Fibroblast of mammary gland (primary cell): Measurements from ENCODE around the gene DIO3.

Experiments
- DNase-seq: peaks from one replicate; pipeline ENCODE4 v3.0.0-alpha.2; 2010; ENCODE audit warnings: low read depth
- H3K4me3 ChIP-seq: 2 replicates; pipeline ENCODE4 v1.5.1; 2011; ENCODE audit warnings: low read depth, mild to moderate bottlenecking, low read length, moderate library complexity; ENCODE audit not compliant: control insufficient read depth
- TF ChIP-seq, protein P1 (sequence below): conservative IDR thresholded peaks from 2 replicates; pipeline ENCODE4 v1.5.1; 2011; ENCODE audit warnings: low read depth, low read length, inconsistent platforms; ENCODE audit not compliant: control insufficient read depth, insufficient read depth

The DIO3 gene

DNA sequence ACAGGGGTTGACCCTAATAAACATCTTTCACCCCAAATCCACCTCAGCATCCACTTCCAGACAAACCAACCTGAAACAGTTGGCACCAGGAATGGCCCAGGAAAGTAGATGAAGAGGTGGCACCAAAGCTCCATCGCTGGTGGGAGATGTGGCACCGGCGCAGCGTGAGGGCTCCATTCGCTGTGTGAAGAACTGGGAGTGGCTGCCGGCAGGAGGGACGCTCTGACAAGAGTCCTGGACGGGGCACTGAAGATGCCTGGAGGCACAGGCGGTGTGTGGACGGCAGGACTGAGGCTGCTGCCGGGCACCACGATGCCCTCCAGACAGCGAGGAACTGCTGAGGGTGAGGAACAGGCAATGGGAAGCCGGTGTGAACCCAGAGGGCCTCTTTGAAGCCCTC is 29.3 kb downstream of the DIO3 start:
- DNase-seq: no peak
- no peak overlapping the region for H3K4me3 ChIP-seq
- TF ChIP-seq, protein P1, sequence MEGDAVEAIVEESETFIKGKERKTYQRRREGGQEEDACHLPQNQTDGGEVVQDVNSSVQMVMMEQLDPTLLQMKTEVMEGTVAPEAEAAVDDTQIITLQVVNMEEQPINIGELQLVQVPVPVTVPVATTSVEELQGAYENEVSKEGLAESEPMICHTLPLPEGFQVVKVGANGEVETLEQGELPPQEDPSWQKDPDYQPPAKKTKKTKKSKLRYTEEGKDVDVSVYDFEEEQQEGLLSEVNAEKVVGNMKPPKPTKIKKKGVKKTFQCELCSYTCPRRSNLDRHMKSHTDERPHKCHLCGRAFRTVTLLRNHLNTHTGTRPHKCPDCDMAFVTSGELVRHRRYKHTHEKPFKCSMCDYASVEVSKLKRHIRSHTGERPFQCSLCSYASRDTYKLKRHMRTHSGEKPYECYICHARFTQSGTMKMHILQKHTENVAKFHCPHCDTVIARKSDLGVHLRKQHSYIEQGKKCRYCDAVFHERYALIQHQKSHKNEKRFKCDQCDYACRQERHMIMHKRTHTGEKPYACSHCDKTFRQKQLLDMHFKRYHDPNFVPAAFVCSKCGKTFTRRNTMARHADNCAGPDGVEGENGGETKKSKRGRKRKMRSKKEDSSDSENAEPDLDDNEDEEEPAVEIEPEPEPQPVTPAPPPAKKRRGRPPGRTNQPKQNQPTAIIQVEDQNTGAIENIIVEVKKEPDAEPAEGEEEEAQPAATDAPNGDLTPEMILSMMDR: no peak

DNA sequence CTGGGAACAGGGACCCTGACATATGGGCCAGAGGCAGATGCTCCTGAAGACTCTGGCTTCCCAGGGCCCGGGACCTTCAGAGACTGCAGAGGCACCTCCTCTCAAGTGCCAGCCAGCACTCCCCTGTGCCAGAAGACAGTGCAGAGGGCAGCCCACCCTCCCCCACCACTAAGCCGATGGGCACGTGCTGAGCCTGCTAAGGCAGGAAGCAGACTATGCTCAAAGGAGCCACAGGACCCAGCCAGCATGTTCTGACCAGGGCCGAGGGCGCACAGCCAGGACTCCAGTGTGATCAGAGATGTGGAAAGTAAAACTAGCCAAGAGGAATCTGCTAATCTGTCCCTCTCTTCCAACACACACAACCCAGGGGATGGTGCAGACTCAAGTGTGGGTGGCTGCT is 29.8 kb downstream of the DIO3 start:
- no peak for DNase-seq
- no peak overlapping the region for H3K4me3 ChIP-seq
- TF ChIP-seq, protein P1: no peak

DNA sequence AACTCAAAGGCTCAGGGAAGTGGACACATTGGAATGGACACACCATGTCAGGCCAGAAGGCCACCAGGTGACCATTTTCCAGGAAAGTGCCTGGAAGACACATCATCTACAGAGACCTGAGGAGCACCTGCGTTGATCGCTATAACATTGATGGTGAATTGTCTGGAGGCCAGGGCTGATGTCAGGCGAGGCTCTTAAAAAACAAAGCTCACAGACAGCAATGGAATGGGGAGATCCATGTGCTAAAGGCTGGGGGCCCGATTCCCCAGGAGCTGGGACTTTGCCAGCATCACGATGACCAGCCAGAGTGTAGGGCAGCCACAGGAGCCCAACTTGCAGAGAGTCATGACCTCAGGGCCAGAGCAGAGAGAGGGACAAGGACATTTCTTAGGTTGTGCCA is 30.3 kb downstream of the DIO3 start:
- H3K4me3 ChIP-seq: no peak overlapping the region
- TF ChIP-seq, protein P1: no peak
- DNase-seq: no peak

DNA sequence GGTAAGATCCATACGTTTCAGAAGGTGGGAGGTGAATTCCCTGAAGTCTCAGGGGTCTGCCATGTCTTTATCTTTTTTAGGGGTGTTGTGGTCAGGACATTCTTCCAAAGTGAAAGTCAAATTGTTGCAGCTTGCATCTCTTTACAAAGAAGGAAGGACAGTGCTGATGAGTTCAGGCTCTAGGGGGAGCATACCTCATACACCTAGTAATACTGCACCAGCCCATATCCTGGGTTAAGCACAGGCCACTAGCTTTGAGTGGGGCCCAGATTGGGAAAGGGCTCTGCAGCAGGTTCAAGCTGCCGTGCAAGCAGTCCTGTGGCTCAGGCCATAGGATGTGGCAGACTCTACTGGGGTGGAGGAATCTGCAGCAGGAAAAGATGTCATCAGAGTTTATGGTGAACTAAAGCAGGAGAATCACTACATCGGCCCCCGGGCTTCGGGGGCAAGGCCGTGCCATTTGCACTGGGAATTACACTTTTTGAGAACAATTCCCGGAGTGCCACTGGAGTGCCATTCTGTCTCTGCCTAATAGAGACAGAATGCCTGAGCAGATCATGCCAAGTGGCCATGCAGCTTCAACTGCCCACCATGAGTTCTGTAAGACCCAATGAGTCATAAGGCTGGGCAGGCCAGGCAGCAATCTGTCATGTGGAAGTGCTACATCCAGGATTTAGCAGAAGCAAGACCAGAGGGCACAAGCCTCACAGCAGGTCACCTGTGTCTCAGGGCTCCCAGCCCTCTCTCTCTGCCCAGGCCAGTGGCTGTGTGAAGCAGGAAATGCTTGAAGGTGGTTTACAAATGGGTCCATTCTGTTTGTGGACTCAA is 32.3 kb downstream of the DIO3 start:
- no peak overlapping the region for H3K4me3 ChIP-seq
- TF ChIP-seq, protein P1: no peak
- DNase-seq: no peak

DNA sequence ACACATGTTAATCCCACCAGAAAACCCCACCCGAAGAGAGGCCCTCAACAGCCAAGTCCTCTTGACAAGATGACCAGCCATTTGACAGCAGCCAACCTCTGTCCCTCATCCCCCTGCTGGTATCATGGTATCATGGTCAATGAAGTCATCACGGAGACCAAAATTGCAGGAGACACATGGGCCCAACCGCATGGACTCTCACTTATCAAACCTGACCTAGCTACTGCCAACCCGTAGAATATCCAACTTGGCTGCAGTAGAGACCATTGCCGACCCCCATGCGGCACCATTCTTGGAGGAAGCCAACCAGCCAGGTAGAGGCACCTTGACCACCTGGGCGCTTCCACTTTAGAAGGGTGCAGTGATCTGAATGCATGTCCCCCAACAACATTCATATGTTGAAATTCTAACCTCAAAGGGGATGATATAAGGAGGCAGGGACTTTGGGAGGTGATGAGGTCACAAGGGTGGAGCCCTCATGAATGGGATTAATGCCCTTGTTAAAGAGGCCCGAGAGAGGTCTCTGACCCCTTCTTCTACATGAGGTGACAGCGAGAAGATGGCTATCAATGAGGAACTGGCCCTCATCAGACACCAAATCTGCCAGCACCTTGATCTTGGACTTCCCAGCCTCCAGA is 33.3 kb downstream of the DIO3 start:
- H3K4me3 ChIP-seq: no peak overlapping the region
- DNase-seq: no peak
- TF ChIP-seq, protein P1: no peak

DNA sequence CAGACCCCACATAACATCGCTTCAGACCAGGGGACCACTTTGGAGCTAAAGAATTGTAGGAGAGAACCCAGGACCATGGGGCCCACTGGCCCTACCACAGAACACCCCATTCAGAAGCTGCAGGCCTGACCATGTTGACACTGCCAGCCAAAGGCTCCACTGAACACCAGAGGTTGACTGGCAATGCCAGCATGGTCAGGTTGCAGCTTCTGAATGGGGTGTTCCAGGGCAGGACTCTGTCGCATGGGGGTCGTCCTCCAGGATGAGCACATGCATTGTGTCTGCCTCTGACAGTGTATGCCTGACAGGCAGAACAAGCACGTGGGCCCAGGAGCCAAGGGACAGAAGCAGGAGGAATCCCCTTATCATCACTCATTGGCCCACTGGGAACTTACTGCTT is 34.1 kb downstream of the DIO3 start:
- TF ChIP-seq, protein P1: no peak
- DNase-seq: no peak

More for the DNA sequence above, 34.1 kb downstream of the DIO3 start:
- H3K4me3 ChIP-seq: no peak overlapping the region
